ENCODE measurements around the gene OAS3.

The OAS3 gene

GRCh38 chr12:113003636-113004035 lies 65.4 kb downstream of the OAS3 start:
- Histone ChIP-seq H2AFZ (ENCODE audit: low read depth, low read length) (no peak overlapping the region), H3K27me3 (ENCODE audit: insufficient read depth, low read length) (peaks cover 8% of the 10 kb centered on the region), H3K4me1 (ENCODE audit: insufficient read depth, low read length) (no peaks in the 10 kb centered on the region), H3K9me3 (ENCODE audit: low read length) (peaks cover 2% of the 10 kb centered on the region), H3K4me3 (ENCODE audit: low read length) (no peak overlapping the region), H3K36me3 (ENCODE audit: insufficient read depth, low read length) (no peaks in the 10 kb centered on the region)

- no peak overlapping the region for H3K4me3 ChIP-seq (ENCODE audit: low read length)
- no peaks in the 10 kb centered on the region for H3K4me1 ChIP-seq (ENCODE audit: insufficient read depth, low read length)
- no peaks in the 10 kb centered on the region for H3K9me3 ChIP-seq (ENCODE audit: low read length)
- H3K27me3 ChIP-seq (ENCODE audit: insufficient read depth, low read length) = peaks cover 8% of the 10 kb centered on the region
- no peak overlapping the region for H2AFZ ChIP-seq (ENCODE audit: low read depth, low read length)
- H3K36me3 ChIP-seq (ENCODE audit: insufficient read depth, low read length) = no peaks in the 10 kb centered on the region
Observed at GRCh38 chr12:113005762-113006161, 67.5 kb downstream of the OAS3 start.

GRCh38 chr12:113006206-113006605 lies 67.9 kb downstream of the OAS3 start:
- no peaks in the 10 kb centered on the region for H3K4me1 ChIP-seq (ENCODE audit: insufficient read depth, low read length)
- no peaks in the 10 kb centered on the region for H3K36me3 ChIP-seq (ENCODE audit: insufficient read depth, low read length)
- H3K27me3 ChIP-seq (ENCODE audit: insufficient read depth, low read length) = peaks cover 8% of the 10 kb centered on the region
- no peak overlapping the region for H3K4me3 ChIP-seq (ENCODE audit: low read length)
- H2AFZ ChIP-seq (ENCODE audit: low read depth, low read length) = no peak overlapping the region
- no peaks in the 10 kb centered on the region for H3K9me3 ChIP-seq (ENCODE audit: low read length)

DNA sequence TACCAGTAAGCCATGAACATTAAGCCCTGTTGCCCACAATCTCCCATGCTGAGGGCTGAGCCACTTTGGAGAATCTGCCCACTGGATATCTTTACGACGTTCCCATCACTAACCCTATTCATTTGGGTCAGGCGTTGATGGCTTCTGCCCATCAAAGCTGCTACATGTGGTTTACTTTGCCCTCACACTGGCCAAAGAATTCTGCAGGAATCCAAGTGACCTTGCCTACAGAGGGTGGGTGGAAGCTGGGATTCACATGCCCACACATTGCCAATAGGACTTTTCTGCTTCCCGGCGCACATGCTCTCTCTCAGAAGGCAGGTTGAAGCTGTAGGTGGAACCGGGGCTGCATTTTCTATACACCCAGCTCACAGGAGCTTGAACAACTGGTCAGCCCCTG lies 68.4 kb downstream of the OAS3 start:
- H3K4me3 ChIP-seq (ENCODE audit: low read length) = no peak overlapping the region
- H2AFZ ChIP-seq (ENCODE audit: low read depth, low read length) = no peak overlapping the region
- H3K27me3 ChIP-seq (ENCODE audit: insufficient read depth, low read length) = peaks cover 8% of the 10 kb centered on the region
- no peaks in the 10 kb centered on the region for H3K36me3 ChIP-seq (ENCODE audit: insufficient read depth, low read length)
- no peaks in the 10 kb centered on the region for H3K4me1 ChIP-seq (ENCODE audit: insufficient read depth, low read length)
- no peaks in the 10 kb centered on the region for H3K9me3 ChIP-seq (ENCODE audit: low read length)

GRCh38 chr12:113007166-113007565 lies 68.9 kb downstream of the OAS3 start:
- Histone ChIP-seq H3K4me3 (ENCODE audit: low read length) (no peak overlapping the region), H3K36me3 (ENCODE audit: insufficient read depth, low read length) (no peaks in the 10 kb centered on the region), H3K27me3 (ENCODE audit: insufficient read depth, low read length) (peaks cover 8% of the 10 kb centered on the region), H3K4me1 (ENCODE audit: insufficient read depth, low read length) (no peaks in the 10 kb centered on the region), H2AFZ (ENCODE audit: low read depth, low read length) (no peak overlapping the region), H3K9me3 (ENCODE audit: low read length) (no peaks in the 10 kb centered on the region)

- H3K9me3 ChIP-seq (ENCODE audit: low read length) = no peaks in the 10 kb centered on the region
- H3K36me3 ChIP-seq (ENCODE audit: insufficient read depth, low read length) = no peaks in the 10 kb centered on the region
- H3K27me3 ChIP-seq (ENCODE audit: insufficient read depth, low read length) = no peaks in the 10 kb centered on the region
- no peak overlapping the region for H3K4me3 ChIP-seq (ENCODE audit: low read length)
- H2AFZ ChIP-seq (ENCODE audit: low read depth, low read length) = no peak overlapping the region
- H3K4me1 ChIP-seq (ENCODE audit: insufficient read depth, low read length) = peaks cover 5% of the 10 kb centered on the region
Observed at GRCh38 chr12:113010701-113011100, 72.4 kb downstream of the OAS3 start.

GRCh38 chr12:113014565-113014964 lies 76.3 kb downstream of the OAS3 start:
- no peaks in the 10 kb centered on the region for H3K27me3 ChIP-seq (ENCODE audit: insufficient read depth, low read length)
- peaks cover 5% of the 10 kb centered on the region for H3K4me1 ChIP-seq (ENCODE audit: insufficient read depth, low read length)
- H2AFZ ChIP-seq (ENCODE audit: low read depth, low read length) = no peak overlapping the region
- H3K9me3 ChIP-seq (ENCODE audit: low read length) = no peaks in the 10 kb centered on the region
- no peak overlapping the region for H3K4me3 ChIP-seq (ENCODE audit: low read length)
- H3K36me3 ChIP-seq (ENCODE audit: insufficient read depth, low read length) = no peaks in the 10 kb centered on the region

DNA sequence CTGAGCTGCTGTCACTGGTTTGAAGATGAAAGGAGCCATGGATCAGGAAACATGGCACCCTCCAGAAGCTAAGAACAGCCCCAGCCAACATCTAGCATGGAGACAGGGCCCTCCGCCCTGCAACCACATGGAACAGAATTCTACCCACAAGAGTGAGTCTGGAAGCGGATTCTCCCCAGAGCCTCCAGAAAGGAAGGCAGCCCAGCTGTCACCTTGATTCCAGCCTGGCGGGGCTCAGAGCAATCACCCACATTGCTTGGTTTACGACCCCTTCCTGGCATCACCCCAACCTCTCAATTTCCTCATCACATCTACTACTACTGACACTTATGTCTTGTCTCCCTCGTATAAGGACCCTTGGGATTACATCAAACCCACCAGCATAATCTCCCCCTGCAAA lies 78.5 kb downstream of the OAS3 start:
- H2AFZ ChIP-seq (ENCODE audit: low read depth, low read length) = no peak overlapping the region
- H3K36me3 ChIP-seq (ENCODE audit: insufficient read depth, low read length) = no peaks in the 10 kb centered on the region
- no peak overlapping the region for H3K4me3 ChIP-seq (ENCODE audit: low read length)
- peaks cover 5% of the 10 kb centered on the region for H3K4me1 ChIP-seq (ENCODE audit: insufficient read depth, low read length)
- H3K27me3 ChIP-seq (ENCODE audit: insufficient read depth, low read length) = no peaks in the 10 kb centered on the region
- no peaks in the 10 kb centered on the region for H3K9me3 ChIP-seq (ENCODE audit: low read length)

- H3K4me1 ChIP-seq (ENCODE audit: insufficient read depth, low read length) = peaks cover 5% of the 10 kb centered on the region
- no peaks in the 10 kb centered on the region for H3K36me3 ChIP-seq (ENCODE audit: insufficient read depth, low read length)
- H3K27me3 ChIP-seq (ENCODE audit: insufficient read depth, low read length) = no peaks in the 10 kb centered on the region
- H3K9me3 ChIP-seq (ENCODE audit: low read length) = no peaks in the 10 kb centered on the region
- no peak overlapping the region for H2AFZ ChIP-seq (ENCODE audit: low read depth, low read length)
- H3K4me3 ChIP-seq (ENCODE audit: low read length) = no peak overlapping the region
Observed at GRCh38 chr12:113019025-113019424, 80.8 kb downstream of the OAS3 start.

DNA sequence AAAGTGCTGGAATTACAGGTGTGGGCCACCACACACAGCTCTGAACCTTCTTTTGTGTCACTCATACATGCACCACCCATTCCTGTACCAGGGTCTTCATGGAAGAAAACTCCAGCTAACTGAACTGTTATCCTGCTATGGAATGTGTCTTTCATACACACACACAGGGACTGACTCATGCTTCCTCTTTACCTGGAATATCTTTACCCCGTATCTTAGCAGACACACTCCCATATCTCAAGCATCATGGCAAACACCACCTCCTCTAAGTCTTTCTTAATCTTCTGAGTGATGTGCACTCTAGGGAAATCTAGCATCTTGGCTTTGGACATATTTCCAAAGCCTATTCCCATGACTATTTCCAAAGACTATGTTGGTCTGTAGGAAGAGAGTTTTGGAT lies 83.2 kb downstream of the OAS3 start:
- Histone ChIP-seq H3K4me1 (ENCODE audit: insufficient read depth, low read length) (no peaks in the 10 kb centered on the region), H3K36me3 (ENCODE audit: insufficient read depth, low read length) (no peaks in the 10 kb centered on the region), H3K4me3 (ENCODE audit: low read length) (no peak overlapping the region), H3K27me3 (ENCODE audit: insufficient read depth, low read length) (no peaks in the 10 kb centered on the region), H2AFZ (ENCODE audit: low read depth, low read length) (no peak overlapping the region), H3K9me3 (ENCODE audit: low read length) (no peaks in the 10 kb centered on the region)
